ENCODE data around the gene TSC1.

TSC1 gene

GRCh38 chr9:132946631-132947295 is 2.3 kb upstream of the TSC1 start:
- Histone ChIP-seq H3K27me3 (ENCODE audit: insufficient read depth, low read length) (no peaks in the 10 kb centered on the region), H3K4me3 (ENCODE audit: low read length) (no peak overlapping the region), H3K9ac (ENCODE audit: low read depth, low read length) (peak overlapping the region; percentile 33; the same call in 1 of the 2 replicates), H3K27ac (ENCODE audit: low read length) (no peak overlapping the region), H3K4me1 (ENCODE audit: insufficient read depth, low read length) (peaks cover 12% of the 10 kb centered on the region; the same call in 1 of the 2 replicates), H3K36me3 (ENCODE audit: insufficient read depth, low read depth, low read length) (no peaks in the 10 kb centered on the region), H3K9me3 (ENCODE audit: insufficient read depth, low read depth, low read length) (no peaks in the 10 kb centered on the region)

GRCh38 chr9:132946211-132946610 is 1.8 kb upstream of the TSC1 start:
- Histone ChIP-seq H3K4me3 (ENCODE audit: low read length) (no peak overlapping the region), H3K4me1 (ENCODE audit: insufficient read depth, low read length) (peaks cover 12% of the 10 kb centered on the region; the same call in 1 of the 2 replicates), H3K36me3 (ENCODE audit: insufficient read depth, low read depth, low read length) (no peaks in the 10 kb centered on the region), H3K9ac (ENCODE audit: low read depth, low read length) (peak overlapping the region; percentile 33; the same call in 1 of the 2 replicates), H3K27me3 (ENCODE audit: insufficient read depth, low read length) (no peaks in the 10 kb centered on the region), H3K9me3 (ENCODE audit: insufficient read depth, low read depth, low read length) (no peaks in the 10 kb centered on the region), H3K27ac (ENCODE audit: low read length) (no peak overlapping the region)

- peaks cover 12% of the 10 kb centered on the region; the same call in 1 of the 2 replicates for H3K4me1 ChIP-seq (ENCODE audit: insufficient read depth, low read length)
- H3K27ac ChIP-seq (ENCODE audit: low read length): peak overlapping the region; percentile 98
- H3K36me3 ChIP-seq (ENCODE audit: insufficient read depth, low read depth, low read length): no peaks in the 10 kb centered on the region
- H3K9me3 ChIP-seq (ENCODE audit: insufficient read depth, low read depth, low read length): no peaks in the 10 kb centered on the region
- H3K27me3 ChIP-seq (ENCODE audit: insufficient read depth, low read length): no peaks in the 10 kb centered on the region
- H3K9ac ChIP-seq (ENCODE audit: low read depth, low read length): peak overlapping the region; percentile 49; the same call in 1 of the 2 replicates
- H3K4me3 ChIP-seq (ENCODE audit: low read length): peak overlapping the region; percentile 91; the same call in 1 of the 2 replicates
These were observed 1.0 kb upstream of the TSC1 start for GRCh38 chr9:132945186-132946130.

GRCh38 chr9:132943651-132944293 is 644 bp downstream of the TSC1 start:
- Histone ChIP-seq H3K4me1 (ENCODE audit: insufficient read depth, low read length) (peaks cover 14% of the 10 kb centered on the region; the same call in 1 of the 2 replicates), H3K9me3 (ENCODE audit: insufficient read depth, low read depth, low read length) (no peaks in the 10 kb centered on the region), H3K27ac (ENCODE audit: low read length) (peak overlapping the region; percentile 98), H3K4me3 (ENCODE audit: low read length) (peak overlapping the region; percentile 91), H3K36me3 (ENCODE audit: insufficient read depth, low read depth, low read length) (no peaks in the 10 kb centered on the region), H3K9ac (ENCODE audit: low read depth, low read length) (peak overlapping the region; percentile 97), H3K27me3 (ENCODE audit: insufficient read depth, low read length) (no peaks in the 10 kb centered on the region)

DNA sequence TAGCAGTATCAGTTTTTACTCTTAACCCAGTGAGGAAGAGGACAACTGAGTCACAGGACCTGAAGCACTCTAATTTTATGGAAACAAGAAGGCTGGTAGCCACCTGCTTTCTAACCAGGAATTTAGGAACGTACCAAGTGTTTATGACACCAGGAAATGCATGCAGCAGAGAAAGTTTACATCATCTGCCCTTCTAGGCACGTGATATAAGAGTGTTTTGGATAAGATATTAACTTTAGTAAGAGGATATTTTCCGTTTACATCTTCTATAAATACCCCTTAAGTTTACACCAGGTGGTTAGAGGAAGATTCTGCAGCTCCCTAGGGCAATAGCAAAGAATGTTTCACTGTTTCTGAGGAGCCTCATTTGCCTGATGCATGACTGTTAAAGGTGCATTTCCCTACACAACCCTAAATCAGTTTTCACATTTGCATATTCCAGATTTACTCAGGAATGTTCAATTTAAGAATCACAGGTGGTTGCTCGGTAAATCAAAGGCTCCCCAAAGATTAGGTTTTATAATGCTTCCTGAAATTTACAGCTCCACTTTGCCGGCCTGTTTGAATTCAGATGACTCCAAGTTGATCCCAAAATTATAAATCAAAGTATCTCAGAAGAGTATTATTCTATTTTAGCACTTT is 1.8 kb downstream of the TSC1 start:
- Histone ChIP-seq H3K4me3 (ENCODE audit: low read length) (peak overlapping the region; percentile 5; the same call in 1 of the 2 replicates), H3K36me3 (ENCODE audit: insufficient read depth, low read depth, low read length) (no peaks in the 10 kb centered on the region), H3K4me1 (ENCODE audit: insufficient read depth, low read length) (peaks cover 14% of the 10 kb centered on the region; the same call in 1 of the 2 replicates), H3K27me3 (ENCODE audit: insufficient read depth, low read length) (no peaks in the 10 kb centered on the region), H3K9ac (ENCODE audit: low read depth, low read length) (no peak overlapping the region), H3K9me3 (ENCODE audit: insufficient read depth, low read depth, low read length) (no peaks in the 10 kb centered on the region), H3K27ac (ENCODE audit: low read length) (no peak overlapping the region)

- H3K27me3 ChIP-seq (ENCODE audit: insufficient read depth, low read length): no peaks in the 10 kb centered on the region
- H3K4me1 ChIP-seq (ENCODE audit: insufficient read depth, low read length): peaks cover 10% of the 10 kb centered on the region; the same call in 1 of the 2 replicates
- H3K9ac ChIP-seq (ENCODE audit: low read depth, low read length): no peak overlapping the region
- peaks cover 6% of the 10 kb centered on the region; the same call in 1 of the 2 replicates for H3K36me3 ChIP-seq (ENCODE audit: insufficient read depth, low read depth, low read length)
- no peak overlapping the region for H3K27ac ChIP-seq (ENCODE audit: low read length)
- no peak overlapping the region for H3K4me3 ChIP-seq (ENCODE audit: low read length)
- H3K9me3 ChIP-seq (ENCODE audit: insufficient read depth, low read depth, low read length): no peaks in the 10 kb centered on the region
These were observed 5.2 kb downstream of the TSC1 start for GRCh38 chr9:132939169-132939568.

DNA sequence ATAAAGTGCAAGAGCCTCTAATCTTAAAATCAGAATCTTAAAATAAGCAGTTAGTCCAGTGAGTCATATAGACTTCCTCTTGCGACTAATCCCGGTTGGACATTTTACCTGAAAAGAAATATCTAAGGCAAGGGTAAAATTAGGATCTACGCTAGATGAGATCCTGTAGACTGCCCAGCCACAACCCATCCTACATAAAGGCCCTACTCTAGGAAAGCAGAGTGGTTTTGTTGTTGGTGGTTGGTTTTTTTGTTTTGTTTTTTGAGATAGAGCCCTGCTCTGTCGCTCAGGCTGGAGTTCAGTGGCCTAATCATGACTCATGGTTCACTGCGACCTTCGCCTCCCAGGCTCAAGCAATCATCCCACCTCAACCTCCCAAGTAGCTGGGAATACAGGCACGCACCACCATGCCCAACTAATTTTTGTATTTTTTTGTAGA is 6.9 kb downstream of the TSC1 start:
- peaks cover 10% of the 10 kb centered on the region; the same call in 1 of the 2 replicates for H3K36me3 ChIP-seq (ENCODE audit: insufficient read depth, low read depth, low read length)
- H3K4me1 ChIP-seq (ENCODE audit: insufficient read depth, low read length): peaks cover 2% of the 10 kb centered on the region; the same call in 1 of the 2 replicates
- no peak overlapping the region for H3K9ac ChIP-seq (ENCODE audit: low read depth, low read length)
- H3K27me3 ChIP-seq (ENCODE audit: insufficient read depth, low read length): no peaks in the 10 kb centered on the region
- H3K9me3 ChIP-seq (ENCODE audit: insufficient read depth, low read depth, low read length): no peaks in the 10 kb centered on the region
- no peak overlapping the region for H3K27ac ChIP-seq (ENCODE audit: low read length)
- H3K4me3 ChIP-seq (ENCODE audit: low read length): no peak overlapping the region

- Histone ChIP-seq H3K36me3 (ENCODE audit: insufficient read depth, low read depth, low read length) (peaks cover 10% of the 10 kb centered on the region; the same call in 1 of the 2 replicates), H3K4me1 (ENCODE audit: insufficient read depth, low read length) (peaks cover 2% of the 10 kb centered on the region; the same call in 1 of the 2 replicates), H3K4me3 (ENCODE audit: low read length) (no peak overlapping the region), H3K27me3 (ENCODE audit: insufficient read depth, low read length) (no peaks in the 10 kb centered on the region), H3K9me3 (ENCODE audit: insufficient read depth, low read depth, low read length) (no peaks in the 10 kb centered on the region), H3K27ac (ENCODE audit: low read length) (no peak overlapping the region), H3K9ac (ENCODE audit: low read depth, low read length) (no peak overlapping the region)
These were observed 9.4 kb downstream of the TSC1 start for GRCh38 chr9:132935026-132935425.

- Histone ChIP-seq H3K9me3 (ENCODE audit: insufficient read depth, low read depth, low read length) (no peaks in the 10 kb centered on the region), H3K4me1 (ENCODE audit: insufficient read depth, low read length) (no peaks in the 10 kb centered on the region), H3K27ac (ENCODE audit: low read length) (no peak overlapping the region), H3K4me3 (ENCODE audit: low read length) (no peak overlapping the region), H3K9ac (ENCODE audit: low read depth, low read length) (no peak overlapping the region), H3K36me3 (ENCODE audit: insufficient read depth, low read depth, low read length) (peaks cover 37% of the 10 kb centered on the region), H3K27me3 (ENCODE audit: insufficient read depth, low read length) (no peaks in the 10 kb centered on the region)
These were observed 13.2 kb downstream of the TSC1 start for GRCh38 chr9:132931178-132931735.

- H3K4me1 ChIP-seq (ENCODE audit: insufficient read depth, low read length): no peaks in the 10 kb centered on the region
- H3K36me3 ChIP-seq (ENCODE audit: insufficient read depth, low read depth, low read length): peaks cover 58% of the 10 kb centered on the region
- H3K27me3 ChIP-seq (ENCODE audit: insufficient read depth, low read length): no peaks in the 10 kb centered on the region
- H3K9me3 ChIP-seq (ENCODE audit: insufficient read depth, low read depth, low read length): no peaks in the 10 kb centered on the region
- no peak overlapping the region for H3K9ac ChIP-seq (ENCODE audit: low read depth, low read length)
- H3K27ac ChIP-seq (ENCODE audit: low read length): no peak overlapping the region
- H3K4me3 ChIP-seq (ENCODE audit: low read length): no peak overlapping the region
These were observed 16.7 kb downstream of the TSC1 start for GRCh38 chr9:132927704-132928103.
